GM12801 (cell line): ENCODE data around the gene RXRB.

Experiments
- CTCF ChIP-seq: IDR thresholded peaks from one replicate; pipeline ENCODE4 v1.5.1; 2011; ENCODE audit warnings: control low read depth; ENCODE audit not compliant: insufficient read length; ENCODE audit errors: extremely low read depth

The RXRB gene

DNA sequence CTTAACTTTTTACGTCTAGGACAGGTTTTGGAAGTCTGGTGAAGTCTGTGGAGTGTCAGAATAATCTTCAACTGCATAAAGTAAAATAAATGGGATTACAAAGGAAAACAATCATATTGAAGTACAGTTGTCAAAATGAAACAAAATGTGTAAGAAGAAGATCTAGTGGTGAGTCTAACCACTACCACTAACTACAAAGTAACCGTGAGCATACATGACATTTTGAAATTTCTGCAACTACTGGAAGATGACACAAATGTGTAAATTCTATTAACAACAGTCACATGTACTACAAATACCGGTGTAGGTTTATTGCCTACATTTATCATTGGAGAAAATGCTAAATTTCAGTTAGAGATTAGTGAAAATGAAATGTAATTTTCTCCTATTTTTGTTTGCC is 41.5 kb upstream of the RXRB start:
- no peak for TF ChIP-seq CTCF

- no peak for TF ChIP-seq CTCF
Observed at GRCh38 chr6:33237741-33238140, 37.3 kb upstream of the RXRB start.

GRCh38 chr6:33236852-33237251 is 36.4 kb upstream of the RXRB start:
- no peak for TF ChIP-seq CTCF

GRCh38 chr6:33236328-33236727 is 35.9 kb upstream of the RXRB start:
- no peak for TF ChIP-seq CTCF

GRCh38 chr6:33235221-33235634 is 34.8 kb upstream of the RXRB start:
- TF ChIP-seq CTCF = no peak

- no peak for TF ChIP-seq CTCF
Observed at GRCh38 chr6:33217681-33218080, 17.2 kb upstream of the RXRB start.

DNA sequence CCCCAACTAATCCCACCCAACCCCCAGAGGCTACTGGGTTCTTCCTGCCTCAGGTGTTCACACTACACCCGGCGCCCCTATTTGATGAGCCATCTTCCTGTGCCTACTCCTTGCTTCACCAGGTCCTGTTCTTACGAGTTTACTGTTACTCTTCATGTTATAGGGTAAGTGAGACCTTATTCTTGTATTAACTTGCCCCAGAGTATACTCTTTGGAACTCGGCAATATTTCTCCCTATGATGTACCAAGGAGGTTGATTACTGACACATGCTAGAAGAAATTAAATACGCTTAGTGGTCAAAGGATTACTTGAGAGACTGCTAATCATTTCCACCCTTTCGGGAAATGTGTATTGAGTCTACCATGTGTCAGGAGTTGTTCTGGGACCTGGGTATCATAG is 16.8 kb upstream of the RXRB start:
- TF ChIP-seq CTCF = no peak

DNA sequence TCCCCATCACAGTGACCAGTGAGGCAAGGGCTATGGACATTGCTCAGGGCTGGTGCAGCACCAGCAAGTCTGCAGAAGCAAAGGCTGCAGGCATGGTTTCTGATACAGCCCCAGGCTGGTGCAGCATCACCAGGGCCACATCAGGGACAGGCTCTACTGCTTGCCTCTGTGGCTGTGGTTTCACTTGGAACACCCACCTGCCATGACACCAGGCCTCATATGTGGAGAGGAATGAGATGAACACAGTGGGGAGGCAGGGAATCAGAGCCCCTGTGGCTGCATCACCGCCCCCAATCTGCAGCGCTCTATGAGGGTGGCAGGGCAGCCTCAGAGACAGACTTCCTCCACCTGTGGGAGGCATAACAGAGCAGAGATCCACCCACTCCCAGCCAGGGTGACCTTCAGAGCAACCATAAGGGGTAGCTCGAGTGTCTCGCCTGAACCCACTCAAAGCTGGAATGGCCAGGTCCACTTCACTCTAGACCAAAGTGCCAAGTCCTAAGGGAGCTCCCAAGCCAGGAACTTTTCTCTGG is 15.7 kb upstream of the RXRB start:
- TF ChIP-seq CTCF = no peak
